ES-I3 (cell line): ENCODE data around the gene USH1C.
A peak's percentile ranks its signal among the peaks of the same experiment; 100 is the strongest.

Experiments used
- H3K36me3 ChIP-seq: 2 replicates; pipeline ENCODE4 v1.6.1; 2013; ENCODE audit warnings: mild to moderate bottlenecking, low read length, control low read depth, moderate library complexity; ENCODE audit not compliant: insufficient read depth
- H3K4me1 ChIP-seq: 2 replicates; pipeline ENCODE4 v1.6.1; 2013; ENCODE audit warnings: mild to moderate bottlenecking, control low read depth, low read length; ENCODE audit not compliant: insufficient read depth
- H3K9ac ChIP-seq: 2 replicates; pipeline ENCODE4 v1.6.1; 2013; ENCODE audit warnings: low read depth, mild to moderate bottlenecking, low read length, moderate library complexity
- H3K9me3 ChIP-seq: 2 replicates; pipeline ENCODE4 v1.6.1; 2013; ENCODE audit warnings: mild to moderate bottlenecking, low read length, moderate library complexity; ENCODE audit not compliant: control insufficient read depth, insufficient read depth

The USH1C gene

GRCh38 chr11:17544181-17544622 is at the start of gene USH1C:
USH1C (minus strand) TSS chr11:17544416; CDS start chr11:17544307, 109 bp downstream.
- Histone ChIP-seq H3K9ac (peak within 1 kb of the TSS; percentile 72; the same call in 1 of the 2 replicates), H3K36me3 (no peaks in the 10 kb centered on the region), H3K4me1 (peaks cover 10% of the 10 kb centered on the region), H3K9me3 (no peaks in the 10 kb centered on the region)

- H3K36me3 ChIP-seq = no peaks in the 10 kb centered on the region
- no peak overlapping the region for H3K9ac ChIP-seq
- no peaks in the 10 kb centered on the region for H3K9me3 ChIP-seq
- H3K4me1 ChIP-seq = no peaks in the 10 kb centered on the region
Measured at GRCh38 chr11:17593466-17594245, 49.4 kb upstream of the USH1C start.

- Histone ChIP-seq H3K9me3 (no peaks in the 10 kb centered on the region), H3K4me1 (no peaks in the 10 kb centered on the region), H3K36me3 (no peaks in the 10 kb centered on the region), H3K9ac (no peak overlapping the region)
Measured at GRCh38 chr11:17591293-17591692, 47.1 kb upstream of the USH1C start.

GRCh38 chr11:17590463-17590862 is 46.2 kb upstream of the USH1C start:
- H3K4me1 ChIP-seq = no peaks in the 10 kb centered on the region
- H3K36me3 ChIP-seq = no peaks in the 10 kb centered on the region
- no peak overlapping the region for H3K9ac ChIP-seq
- H3K9me3 ChIP-seq = no peaks in the 10 kb centered on the region

- no peak overlapping the region for H3K9ac ChIP-seq
- H3K36me3 ChIP-seq = no peaks in the 10 kb centered on the region
- H3K9me3 ChIP-seq = no peaks in the 10 kb centered on the region
- H3K4me1 ChIP-seq = no peaks in the 10 kb centered on the region
Measured at GRCh38 chr11:17588721-17589120, 44.5 kb upstream of the USH1C start.

- Histone ChIP-seq H3K9ac (no peak overlapping the region), H3K9me3 (no peaks in the 10 kb centered on the region), H3K36me3 (no peaks in the 10 kb centered on the region)
Measured at GRCh38 chr11:17588166-17588565, 44.0 kb upstream of the USH1C start.

GRCh38 chr11:17585911-17586695 is 41.9 kb upstream of the USH1C start:
- Histone ChIP-seq H3K9ac (no peak overlapping the region), H3K9me3 (no peaks in the 10 kb centered on the region), H3K36me3 (no peaks in the 10 kb centered on the region), H3K4me1 (no peaks in the 10 kb centered on the region)

More at GRCh38 chr11:17588166-17588565, 44.0 kb upstream of the USH1C start:
- no peaks in the 10 kb centered on the region for H3K4me1 ChIP-seq

GRCh38 chr11:17581732-17582053 is 37.5 kb upstream of the USH1C start:
- Histone ChIP-seq H3K9me3 (no peaks in the 10 kb centered on the region), H3K4me1 (no peaks in the 10 kb centered on the region), H3K36me3 (no peaks in the 10 kb centered on the region), H3K9ac (no peak overlapping the region)

GRCh38 chr11:17581036-17581731 is 37.0 kb upstream of the USH1C start:
- Histone ChIP-seq H3K9me3 (no peaks in the 10 kb centered on the region), H3K9ac (no peak overlapping the region), H3K4me1 (no peaks in the 10 kb centered on the region), H3K36me3 (no peaks in the 10 kb centered on the region)

- no peak overlapping the region for H3K9ac ChIP-seq
- no peaks in the 10 kb centered on the region for H3K36me3 ChIP-seq
- H3K4me1 ChIP-seq = no peaks in the 10 kb centered on the region
- no peaks in the 10 kb centered on the region for H3K9me3 ChIP-seq
Measured at GRCh38 chr11:17580271-17580670, 36.1 kb upstream of the USH1C start.

GRCh38 chr11:17579451-17579850 is 35.2 kb upstream of the USH1C start:
- H3K9me3 ChIP-seq = no peaks in the 10 kb centered on the region
- H3K36me3 ChIP-seq = no peaks in the 10 kb centered on the region
- no peak overlapping the region for H3K9ac ChIP-seq
- H3K4me1 ChIP-seq = no peaks in the 10 kb centered on the region

- Histone ChIP-seq H3K36me3 (no peaks in the 10 kb centered on the region), H3K9me3 (no peaks in the 10 kb centered on the region), H3K9ac (no peak overlapping the region), H3K4me1 (no peaks in the 10 kb centered on the region)
Measured at GRCh38 chr11:17578958-17579357, 34.7 kb upstream of the USH1C start.

- Histone ChIP-seq H3K36me3 (no peaks in the 10 kb centered on the region), H3K4me1 (no peaks in the 10 kb centered on the region), H3K9ac (no peak overlapping the region), H3K9me3 (no peaks in the 10 kb centered on the region)
Measured at GRCh38 chr11:17578296-17578695, 34.1 kb upstream of the USH1C start.
